MCF 10A (cell line): ENCODE measurements around the gene SUN3. TPM values are rescaled to one million over a fixed set of nuclear protein-coding genes. Genes with fewer than 3 reads are reported as not detected.
"Not testable (repeated sequence)": the region's sequence is repeated elsewhere in the genome, so short reads cannot be mapped to it uniquely, and the experiment has no call there.

Source experiments
- BruUV-seq: library from RNA; stranded (reverse); fragments of 400-500 nt; replicated peaks from 2 replicates; lab custom pipeline; 2021; lab: Mats Ljungman, UMichigan
- CTCF ChIA-PET: fragments of 300-600 bp; sonication (Branson Sonifier 250); formaldehyde crosslinking; extraction: SDS; loops from one replicate; lab custom pipeline; 2021; ENCODE audit warnings: antibody characterized with exemption, inconsistent platforms; lab: Yijun Ruan, JAX
- POLR2A ChIA-PET: fragments of 300-600, 350-650 bp; sonication (Branson Sonifier 250); formaldehyde crosslinking; extraction: SDS; loops from one replicate; lab custom pipeline; 2020; ENCODE audit warnings: antibody characterized with exemption, inconsistent platforms; lab: Yijun Ruan, JAX
- DNase-seq: peaks from one replicate; pipeline ENCODE4 v3.0.0-alpha.2; 2018; ENCODE audit not compliant: unreplicated experiment
- H3K27ac Mint-ChIP-seq: one replicate; pipeline ENCODE4 v1.8.0; 2022; ENCODE audit warnings: mild to moderate bottlenecking, low read depth, mixed read lengths; ENCODE audit not compliant: unreplicated experiment
- H3K27me3 Mint-ChIP-seq: one replicate; pipeline ENCODE4 v1.8.0; 2022; ENCODE audit warnings: mixed read lengths; ENCODE audit not compliant: insufficient read depth, unreplicated experiment
- H3K36me3 Mint-ChIP-seq: one replicate; pipeline ENCODE4 v1.8.0; 2022; ENCODE audit warnings: mild to moderate bottlenecking, moderate library complexity, mixed read lengths; ENCODE audit not compliant: insufficient read depth, unreplicated experiment
- H3K4me1 Mint-ChIP-seq: one replicate; pipeline ENCODE4 v1.8.0; 2022; ENCODE audit warnings: mixed read lengths; ENCODE audit not compliant: insufficient read depth, unreplicated experiment
- H3K4me3 Mint-ChIP-seq: one replicate; pipeline ENCODE4 v1.8.0; 2022; ENCODE audit warnings: mild to moderate bottlenecking, moderate library complexity, mixed read lengths; ENCODE audit not compliant: unreplicated experiment
- H3K9me3 Mint-ChIP-seq: one replicate; pipeline ENCODE4 v1.8.0; 2022; ENCODE audit warnings: mixed read lengths; ENCODE audit not compliant: unreplicated experiment
- CTCF ChIP-seq: fragments of 200-600 bp; IDR thresholded peaks from one replicate; pipeline ENCODE4 v1.8.0; 2022; ENCODE audit warnings: antibody characterized with exemption, mild to moderate bottlenecking; ENCODE audit not compliant: unreplicated experiment
- intact Hi-C: fragments of 100-400 bp; cut with micrococcal nuclease; formaldehyde crosslinking; loops from 2 replicates; pipeline ENCODE4 v1.14.1; 2022
- total RNA-seq: library from RNA; stranded (reverse); gene quantifications from 2 replicates; pipeline ENCODE4 v1.2.3, GENCODE V29; 2022

SUN3 gene
- total RNA-seq, 1 experiment from 2014 or later, result not detected

GRCh38 chr7:47988496-47989386, 40.2 kb downstream of the SUN3 start:
- intact Hi-C loops, result no loop called here
- no peaks in the 10 kb centered on the region for H3K9me3 Mint-ChIP-seq
- BruUV-seq, result no TSS peak
- CTCF ChIA-PET, result interaction anchor here (0.5 to 2.3 kb wide), 18 partner anchors 8 to 1515 kb away, joined by 3 to 14 read pairs (median 4); no protein-coding TSS in a partner anchor
- H3K36me3 Mint-ChIP-seq, result no peaks in the 10 kb centered on the region
- H3K4me1 Mint-ChIP-seq, result no peaks in the 10 kb centered on the region
- H3K27me3 Mint-ChIP-seq, result no peaks in the 10 kb centered on the region
- no peak for TF ChIP-seq CTCF
- H3K27ac Mint-ChIP-seq, result no peak overlapping the region
- H3K4me3 Mint-ChIP-seq, result no peak overlapping the region
- POLR2A ChIA-PET, result interaction anchor here (0.7 to 2.4 kb wide), 3 partner anchors 9 to 496 kb away, joined by 3 to 8 read pairs (median 4); partner anchors contain the start of gene UPP1
- peak; percentile 17 for DNase-seq

- ChIA-PET POLR2A (interaction anchor here (1.0 kb wide), 1 partner anchor 106 kb away, joined by 3 read pairs; the partner anchor contains the start of gene UPP1), CTCF (interaction anchor here (0.6 to 2.1 kb wide), 4 partner anchors 38 to 172 kb away, joined by 4 to 12 read pairs (median 9); no protein-coding TSS in a partner anchor)
- Mint-ChIP-seq H3K36me3 (peaks cover 12% of the 10 kb centered on the region), H3K27me3 (no peaks in the 10 kb centered on the region), H3K4me1 (peaks cover 10% of the 10 kb centered on the region), H3K27ac (no peak overlapping the region), H3K4me3 (no peak overlapping the region), H3K9me3 (no peaks in the 10 kb centered on the region)
- no peak for DNase-seq
- intact Hi-C loops, result no loop called here
- no peak for TF ChIP-seq CTCF
- BruUV-seq, result no TSS peak
Measured at GRCh38 chr7:47982610-47983009, 46.3 kb downstream of the SUN3 start.

GRCh38 chr7:47980648-47981047, 48.3 kb downstream of the SUN3 start:
- CTCF ChIA-PET, result interaction anchor here (1.1 kb wide), 1 partner anchor 8 kb away, joined by 5 read pairs; no protein-coding TSS in a partner anchor
- H3K27me3 Mint-ChIP-seq, POLR2A ChIA-PET, BruUV-seq, DNase-seq, H3K4me3 Mint-ChIP-seq, H3K27ac Mint-ChIP-seq, H3K9me3 Mint-ChIP-seq, intact Hi-C loops: not testable (repeated sequence)
- peaks cover 15% of the 10 kb centered on the region for H3K4me1 Mint-ChIP-seq
- H3K36me3 Mint-ChIP-seq, result peaks cover 27% of the 10 kb centered on the region

GRCh38 chr7:47979832-47980181, 49.1 kb downstream of the SUN3 start:
- CTCF ChIA-PET, result interaction anchor here (1.1 kb wide), 1 partner anchor 9 kb away, joined by 5 read pairs; no protein-coding TSS in a partner anchor
- BruUV-seq, result no TSS peak
- Mint-ChIP-seq H3K9me3 (no peaks in the 10 kb centered on the region), H3K27me3 (no peaks in the 10 kb centered on the region), H3K36me3 (peaks cover 36% of the 10 kb centered on the region), H3K27ac (peak overlapping the region; percentile 96), H3K4me3 (peak overlapping the region; percentile 81), H3K4me1 (peaks cover 15% of the 10 kb centered on the region)
- no peak for DNase-seq
- POLR2A ChIA-PET, result interaction anchor here (1.0 kb wide), 1 partner anchor 8 kb away, joined by 4 read pairs; no protein-coding TSS in a partner anchor
- TF ChIP-seq CTCF, result no peak
- intact Hi-C loops, result loop anchor here (1.0 kb wide), 2 partner anchors 109 to 130 kb away; partner anchors contain the start of gene UPP1
